ENCODE data around the gene TUBA1C.

The TUBA1C gene

GRCh38 chr12:49322708-49323523 lies 58.0 kb downstream of the TUBA1C start, which contains the start of gene TROAP (continued):
- TF ChIP-seq ZNF513 (tag by site-specific recombination; IDR thresholded peaks at IDR 0.05) (no peak), ZNF560 (tag by site-specific recombination; IDR thresholded peaks at IDR 0.05; ENCODE audit: borderline replicate concordance) (no peak), ZNF112 (tag by site-specific recombination; IDR thresholded peaks at IDR 0.05) (no peak), ZNF664 (tag by site-specific recombination; IDR thresholded peaks at IDR 0.05) (no peak), SETDB1 (IDR thresholded peaks at IDR 0.05; ENCODE audit: insufficient read length, low read length) (no peak), ZNF658 (tag by site-specific recombination; IDR thresholded peaks at IDR 0.05) (no peak), GLI4 (tag by site-specific recombination; IDR thresholded peaks at IDR 0.05) (no peak), ZNF37A (tag by site-specific recombination; IDR thresholded peaks at IDR 0.05) (no peak), ZNF10 (tag by site-specific recombination; IDR thresholded peaks at IDR 0.05) (no peak), ZNF223 (tag by site-specific recombination; IDR thresholded peaks at IDR 0.05) (no peak), ZNF311 (tag by site-specific recombination; IDR thresholded peaks at IDR 0.05; ENCODE audit: borderline replicate concordance) (no peak), SP2 (tag by site-specific recombination; IDR thresholded peaks at IDR 0.05) (peak; percentile 100), ZNF140 (tag by site-specific recombination; IDR thresholded peaks at IDR 0.05) (no peak), KLF8 (tag by site-specific recombination; IDR thresholded peaks at IDR 0.05) (no peak; the same call in 1 of the 2 replicates), ZNF837 (tag by site-specific recombination; IDR thresholded peaks at IDR 0.05) (no peak), ZNF707 (tag by site-specific recombination; IDR thresholded peaks at IDR 0.05) (no peak), ZNF19 (tag by site-specific recombination; IDR thresholded peaks at IDR 0.05; ENCODE audit: low read depth) (no peak), GLI2 (tag by site-specific recombination; IDR thresholded peaks at IDR 0.05; ENCODE audit: borderline replicate concordance, low read depth) (no peak), SCRT2 (tag by site-specific recombination; IDR thresholded peaks at IDR 0.05) (no peak), SP7 (tag by site-specific recombination; IDR thresholded peaks at IDR 0.05) (peak; percentile 55), GLIS1 (tag by site-specific recombination; IDR thresholded peaks at IDR 0.05) (no peak; the same call in 1 of the 2 replicates), ZBTB20 (tag by site-specific recombination; IDR thresholded peaks at IDR 0.05) (no peak; the same call in 1 of the 2 replicates), ATF2 (tag by site-specific recombination; IDR thresholded peaks at IDR 0.05; ENCODE audit: low read depth) (no peak)
- TF ChIP-seq, protein P1, sequence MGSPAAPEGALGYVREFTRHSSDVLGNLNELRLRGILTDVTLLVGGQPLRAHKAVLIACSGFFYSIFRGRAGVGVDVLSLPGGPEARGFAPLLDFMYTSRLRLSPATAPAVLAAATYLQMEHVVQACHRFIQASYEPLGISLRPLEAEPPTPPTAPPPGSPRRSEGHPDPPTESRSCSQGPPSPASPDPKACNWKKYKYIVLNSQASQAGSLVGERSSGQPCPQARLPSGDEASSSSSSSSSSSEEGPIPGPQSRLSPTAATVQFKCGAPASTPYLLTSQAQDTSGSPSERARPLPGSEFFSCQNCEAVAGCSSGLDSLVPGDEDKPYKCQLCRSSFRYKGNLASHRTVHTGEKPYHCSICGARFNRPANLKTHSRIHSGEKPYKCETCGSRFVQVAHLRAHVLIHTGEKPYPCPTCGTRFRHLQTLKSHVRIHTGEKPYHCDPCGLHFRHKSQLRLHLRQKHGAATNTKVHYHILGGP (tag by site-specific recombination; IDR thresholded peaks at IDR 0.05) = no peak
- TF ChIP-seq, protein P2, sequence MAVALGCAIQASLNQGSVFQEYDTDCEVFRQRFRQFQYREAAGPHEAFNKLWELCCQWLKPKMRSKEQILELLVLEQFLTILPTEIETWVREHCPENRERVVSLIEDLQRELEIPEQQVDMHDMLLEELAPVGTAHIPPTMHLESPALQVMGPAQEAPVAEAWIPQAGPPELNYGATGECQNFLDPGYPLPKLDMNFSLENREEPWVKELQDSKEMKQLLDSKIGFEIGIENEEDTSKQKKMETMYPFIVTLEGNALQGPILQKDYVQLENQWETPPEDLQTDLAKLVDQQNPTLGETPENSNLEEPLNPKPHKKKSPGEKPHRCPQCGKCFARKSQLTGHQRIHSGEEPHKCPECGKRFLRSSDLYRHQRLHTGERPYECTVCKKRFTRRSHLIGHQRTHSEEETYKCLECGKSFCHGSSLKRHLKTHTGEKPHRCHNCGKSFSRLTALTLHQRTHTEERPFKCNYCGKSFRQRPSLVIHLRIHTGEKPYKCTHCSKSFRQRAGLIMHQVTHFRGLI (tag by site-specific recombination; IDR thresholded peaks at IDR 0.05) = no peak
- TF ChIP-seq, protein P3, sequence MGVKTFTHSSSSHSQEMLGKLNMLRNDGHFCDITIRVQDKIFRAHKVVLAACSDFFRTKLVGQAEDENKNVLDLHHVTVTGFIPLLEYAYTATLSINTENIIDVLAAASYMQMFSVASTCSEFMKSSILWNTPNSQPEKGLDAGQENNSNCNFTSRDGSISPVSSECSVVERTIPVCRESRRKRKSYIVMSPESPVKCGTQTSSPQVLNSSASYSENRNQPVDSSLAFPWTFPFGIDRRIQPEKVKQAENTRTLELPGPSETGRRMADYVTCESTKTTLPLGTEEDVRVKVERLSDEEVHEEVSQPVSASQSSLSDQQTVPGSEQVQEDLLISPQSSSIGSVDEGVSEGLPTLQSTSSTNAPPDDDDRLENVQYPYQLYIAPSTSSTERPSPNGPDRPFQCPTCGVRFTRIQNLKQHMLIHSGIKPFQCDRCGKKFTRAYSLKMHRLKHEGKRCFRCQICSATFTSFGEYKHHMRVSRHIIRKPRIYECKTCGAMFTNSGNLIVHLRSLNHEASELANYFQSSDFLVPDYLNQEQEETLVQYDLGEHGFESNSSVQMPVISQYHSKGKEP (tag by site-specific recombination; IDR thresholded peaks at IDR 0.05) = no peak
- TF ChIP-seq, protein P4, sequence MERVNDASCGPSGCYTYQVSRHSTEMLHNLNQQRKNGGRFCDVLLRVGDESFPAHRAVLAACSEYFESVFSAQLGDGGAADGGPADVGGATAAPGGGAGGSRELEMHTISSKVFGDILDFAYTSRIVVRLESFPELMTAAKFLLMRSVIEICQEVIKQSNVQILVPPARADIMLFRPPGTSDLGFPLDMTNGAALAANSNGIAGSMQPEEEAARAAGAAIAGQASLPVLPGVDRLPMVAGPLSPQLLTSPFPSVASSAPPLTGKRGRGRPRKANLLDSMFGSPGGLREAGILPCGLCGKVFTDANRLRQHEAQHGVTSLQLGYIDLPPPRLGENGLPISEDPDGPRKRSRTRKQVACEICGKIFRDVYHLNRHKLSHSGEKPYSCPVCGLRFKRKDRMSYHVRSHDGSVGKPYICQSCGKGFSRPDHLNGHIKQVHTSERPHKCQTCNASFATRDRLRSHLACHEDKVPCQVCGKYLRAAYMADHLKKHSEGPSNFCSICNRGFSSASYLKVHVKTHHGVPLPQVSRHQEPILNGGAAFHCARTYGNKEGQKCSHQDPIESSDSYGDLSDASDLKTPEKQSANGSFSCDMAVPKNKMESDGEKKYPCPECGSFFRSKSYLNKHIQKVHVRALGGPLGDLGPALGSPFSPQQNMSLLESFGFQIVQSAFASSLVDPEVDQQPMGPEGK (tag by site-specific recombination; IDR thresholded peaks at IDR 0.05) = peak; percentile 64
- TF ChIP-seq, protein P5, sequence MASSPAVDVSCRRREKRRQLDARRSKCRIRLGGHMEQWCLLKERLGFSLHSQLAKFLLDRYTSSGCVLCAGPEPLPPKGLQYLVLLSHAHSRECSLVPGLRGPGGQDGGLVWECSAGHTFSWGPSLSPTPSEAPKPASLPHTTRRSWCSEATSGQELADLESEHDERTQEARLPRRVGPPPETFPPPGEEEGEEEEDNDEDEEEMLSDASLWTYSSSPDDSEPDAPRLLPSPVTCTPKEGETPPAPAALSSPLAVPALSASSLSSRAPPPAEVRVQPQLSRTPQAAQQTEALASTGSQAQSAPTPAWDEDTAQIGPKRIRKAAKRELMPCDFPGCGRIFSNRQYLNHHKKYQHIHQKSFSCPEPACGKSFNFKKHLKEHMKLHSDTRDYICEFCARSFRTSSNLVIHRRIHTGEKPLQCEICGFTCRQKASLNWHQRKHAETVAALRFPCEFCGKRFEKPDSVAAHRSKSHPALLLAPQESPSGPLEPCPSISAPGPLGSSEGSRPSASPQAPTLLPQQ (tag by site-specific recombination; IDR thresholded peaks at IDR 0.05) = peak; percentile 14; the same call in 1 of the 2 replicates
